ENCODE data around the gene DHRSX.

DNA sequence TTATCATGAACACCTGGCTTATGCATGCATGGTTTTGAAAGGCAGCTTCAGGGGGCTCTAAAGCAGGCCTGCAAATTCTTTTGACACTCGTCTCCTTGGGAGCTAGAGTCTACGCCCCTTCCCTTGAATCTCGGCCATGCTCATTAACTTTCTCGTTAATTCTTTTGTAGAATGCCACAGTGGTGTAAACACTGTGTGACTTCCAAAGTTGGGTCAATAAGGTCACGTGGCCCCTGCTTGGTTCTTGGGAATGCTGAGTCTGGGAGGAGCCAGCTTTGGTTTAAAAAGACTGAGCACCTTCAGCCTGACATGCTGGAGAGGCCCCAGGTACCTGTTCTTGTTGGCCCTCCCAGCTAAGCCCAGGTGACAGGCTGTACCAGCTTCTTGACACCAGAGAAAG, 228.4 kb downstream of the DHRSX start:
- no peak for TF ChIP-seq EZH2 (IDR thresholded peaks at IDR 0.05)
- no peak for TF ChIP-seq POLR2AphosphoS5 (IDR thresholded peaks at IDR 0.05; ENCODE audit: borderline replicate concordance, low read depth, low read length)
- TF ChIP-seq FOXP2 (optimal IDR thresholded peaks at IDR 0.05; ENCODE audit: control extremely low read depth, extremely low read length, insufficient read depth) = no peak

Measured in SK-N-MC (cell line).